ENCODE measurements around the gene IL17RC. TPM values are rescaled to one million over a fixed set of nuclear protein-coding genes. Genes with fewer than 3 reads are reported as not detected.
"Not testable (repeated sequence)": the region's sequence is repeated elsewhere in the genome, so short reads cannot be mapped to it uniquely, and the experiment has no call there.

IL17RC gene
- total and polyA plus RNA-seq, 2 donors, result 5.7 to 17.5 TPM

- H3K36me3 ChIP-seq (ENCODE audit: control insufficient read depth in 2 of 2, insufficient read depth in 2 of 2, low read length in 1 of 2), result peaks cover 12 to 25% of the 10 kb centered on the region in 2 donors
- no peaks in the 10 kb centered on the region for H3K27me3 ChIP-seq (ENCODE audit: control insufficient read depth in 2 of 2, insufficient read depth in 1 of 2, low read length in 1 of 2)
- DNase-seq (ENCODE audit: low read depth in 6 of 9, low spot score in 9 of 9), result no peak
- H3K27ac ChIP-seq (ENCODE audit: low read depth in 1 of 2, low read length in 1 of 2), result no peak overlapping the region
- WGBS, result 99% methylated on average over 5 of the region's 5 CpGs
- no peak overlapping the region for H3K4me3 ChIP-seq (ENCODE audit: low read length in 2 of 2)
- H3K4me1 ChIP-seq (ENCODE audit: control insufficient read depth in 2 of 2, insufficient read depth in 2 of 2, low read length in 2 of 2), result peaks cover 11 to 28% of the 10 kb centered on the region in 2 donors
- H3K9me3 ChIP-seq (ENCODE audit: control insufficient read depth in 2 of 2, insufficient read depth in 1 of 2, low read length in 1 of 2), result no peaks in the 10 kb centered on the region
These were observed 19.1 kb downstream of the IL17RC start for GRCh38 chr3:9935966-9936510.

GRCh38 chr3:9937486-9938238 is 20.8 kb downstream of the IL17RC start:
- Histone ChIP-seq H3K4me1 (ENCODE audit: control insufficient read depth in 2 of 2, insufficient read depth in 2 of 2, low read length in 2 of 2) (peaks cover 8 to 24% of the 10 kb centered on the region in 2 donors), H3K36me3 (ENCODE audit: control insufficient read depth in 2 of 2, insufficient read depth in 2 of 2, low read length in 1 of 2) (peaks cover 14 to 29% of the 10 kb centered on the region in 2 donors), H3K27me3 (ENCODE audit: control insufficient read depth in 2 of 2, insufficient read depth in 1 of 2, low read length in 1 of 2) (no peaks in the 10 kb centered on the region), H3K4me3 (ENCODE audit: low read length in 2 of 2) (no peak overlapping the region), H3K27ac (ENCODE audit: low read depth in 1 of 2, low read length in 1 of 2) (no peak overlapping the region), H3K9me3 (ENCODE audit: control insufficient read depth in 2 of 2, insufficient read depth in 1 of 2, low read length in 1 of 2) (no peaks in the 10 kb centered on the region)
- WGBS, result 98% methylated on average over 13 of the region's 13 CpGs
- DNase-seq (ENCODE audit: low read depth in 6 of 9, low spot score in 9 of 9), result no peak

- Histone ChIP-seq H3K4me1 (ENCODE audit: control insufficient read depth in 2 of 2, insufficient read depth in 2 of 2, low read length in 2 of 2) (peaks cover 8 to 15% of the 10 kb centered on the region in 2 donors), H3K27me3 (ENCODE audit: control insufficient read depth in 2 of 2, insufficient read depth in 1 of 2, low read length in 1 of 2) (no peaks in the 10 kb centered on the region), H3K9me3 (ENCODE audit: control insufficient read depth in 2 of 2, insufficient read depth in 1 of 2, low read length in 1 of 2) (no peaks in the 10 kb centered on the region), H3K27ac (ENCODE audit: low read depth in 1 of 2, low read length in 1 of 2) (no peak overlapping the region), H3K36me3 (ENCODE audit: control insufficient read depth in 2 of 2, insufficient read depth in 2 of 2, low read length in 1 of 2) (peaks cover 24 to 40% of the 10 kb centered on the region in 2 donors), H3K4me3 (ENCODE audit: low read length in 2 of 2) (no peak overlapping the region)
- no peak for DNase-seq (ENCODE audit: low read depth in 6 of 9, low spot score in 9 of 9)
- 98% methylated on average over 2 of the region's 2 CpGs for whole genome bisulfite sequencing
These were observed 22.1 kb downstream of the IL17RC start for GRCh38 chr3:9938966-9939365.

GRCh38 chr3:9939906-9940305 is 23.0 kb downstream of the IL17RC start:
- peaks cover 29 to 41% of the 10 kb centered on the region in 2 donors for H3K36me3 ChIP-seq (ENCODE audit: control insufficient read depth in 2 of 2, insufficient read depth in 2 of 2, low read length in 1 of 2)
- H3K27ac ChIP-seq (ENCODE audit: low read depth in 1 of 2, low read length in 1 of 2); DNase-seq (ENCODE audit: low read depth in 6 of 9, low spot score in 9 of 9); H3K27me3 ChIP-seq (ENCODE audit: control insufficient read depth in 2 of 2, insufficient read depth in 1 of 2, low read length in 1 of 2); H3K4me1 ChIP-seq (ENCODE audit: control insufficient read depth in 2 of 2, insufficient read depth in 2 of 2, low read length in 2 of 2); H3K4me3 ChIP-seq (ENCODE audit: low read length in 2 of 2); H3K9me3 ChIP-seq (ENCODE audit: control insufficient read depth in 2 of 2, insufficient read depth in 1 of 2, low read length in 1 of 2): not testable (repeated sequence)
- WGBS, result 98% methylated on average over 29 of the region's 32 CpGs

GRCh38 chr3:9940746-9941145 is 23.8 kb downstream of the IL17RC start:
- no peak for DNase-seq (ENCODE audit: low read depth in 6 of 9, low spot score in 9 of 9)
- Histone ChIP-seq H3K36me3 (ENCODE audit: control insufficient read depth in 2 of 2, insufficient read depth in 2 of 2, low read length in 1 of 2) (peaks cover 29 to 35% of the 10 kb centered on the region in 2 donors), H3K9me3 (ENCODE audit: control insufficient read depth in 2 of 2, insufficient read depth in 1 of 2, low read length in 1 of 2) (no peaks in the 10 kb centered on the region), H3K4me1 (ENCODE audit: control insufficient read depth in 2 of 2, insufficient read depth in 2 of 2, low read length in 2 of 2) (no peaks in the 10 kb centered on the region), H3K27ac (ENCODE audit: low read depth in 1 of 2, low read length in 1 of 2) (no peak overlapping the region), H3K27me3 (ENCODE audit: control insufficient read depth in 2 of 2, insufficient read depth in 1 of 2, low read length in 1 of 2) (no peaks in the 10 kb centered on the region), H3K4me3 (ENCODE audit: low read length in 2 of 2) (no peak overlapping the region)
- WGBS, result 98% methylated on average over 10 of the region's 10 CpGs

- DNase-seq (ENCODE audit: low read depth in 6 of 9, low spot score in 9 of 9), result no peak
- no peak overlapping the region for H3K4me3 ChIP-seq (ENCODE audit: low read length in 2 of 2)
- H3K27me3 ChIP-seq (ENCODE audit: control insufficient read depth in 2 of 2, insufficient read depth in 1 of 2, low read length in 1 of 2), result no peaks in the 10 kb centered on the region
- H3K36me3 ChIP-seq (ENCODE audit: control insufficient read depth in 2 of 2, insufficient read depth in 2 of 2, low read length in 1 of 2), result peaks cover 28 to 32% of the 10 kb centered on the region in 2 donors
- H3K27ac ChIP-seq (ENCODE audit: low read depth in 1 of 2, low read length in 1 of 2), result no peak overlapping the region
- H3K9me3 ChIP-seq (ENCODE audit: control insufficient read depth in 2 of 2, insufficient read depth in 1 of 2, low read length in 1 of 2), result no peaks in the 10 kb centered on the region
- peaks cover 0 to 9% of the 10 kb centered on the region in 2 donors for H3K4me1 ChIP-seq (ENCODE audit: control insufficient read depth in 2 of 2, insufficient read depth in 2 of 2, low read length in 2 of 2)
- WGBS, result 95% methylated on average over 4 of the region's 4 CpGs
These were observed 25.3 kb downstream of the IL17RC start for GRCh38 chr3:9942164-9942563.

- no peak for DNase-seq (ENCODE audit: low read depth in 6 of 9, low spot score in 9 of 9)
- Histone ChIP-seq H3K4me3 (ENCODE audit: low read length in 2 of 2) (no peak overlapping the region), H3K36me3 (ENCODE audit: control insufficient read depth in 2 of 2, insufficient read depth in 2 of 2, low read length in 1 of 2) (peaks cover 19 to 25% of the 10 kb centered on the region in 2 donors), H3K9me3 (ENCODE audit: control insufficient read depth in 2 of 2, insufficient read depth in 1 of 2, low read length in 1 of 2) (no peaks in the 10 kb centered on the region), H3K27me3 (ENCODE audit: control insufficient read depth in 2 of 2, insufficient read depth in 1 of 2, low read length in 1 of 2) (no peaks in the 10 kb centered on the region), H3K27ac (ENCODE audit: low read depth in 1 of 2, low read length in 1 of 2) (no peak overlapping the region), H3K4me1 (ENCODE audit: control insufficient read depth in 2 of 2, insufficient read depth in 2 of 2, low read length in 2 of 2) (peaks cover 0 to 9% of the 10 kb centered on the region in 2 donors)
- WGBS, result 98% methylated on average over 11 of the region's 11 CpGs
These were observed 26.2 kb downstream of the IL17RC start for GRCh38 chr3:9942934-9943690.

GRCh38 chr3:9944271-9944670 is 27.4 kb downstream of the IL17RC start:
- H3K9me3 ChIP-seq (ENCODE audit: control insufficient read depth in 2 of 2, insufficient read depth in 1 of 2, low read length in 1 of 2), result no peaks in the 10 kb centered on the region
- no peaks in the 10 kb centered on the region for H3K27me3 ChIP-seq (ENCODE audit: control insufficient read depth in 2 of 2, insufficient read depth in 1 of 2, low read length in 1 of 2)
- no peak overlapping the region for H3K27ac ChIP-seq (ENCODE audit: low read depth in 1 of 2, low read length in 1 of 2)
- WGBS, result 96% methylated on average over 11 of the region's 11 CpGs
- peaks cover 16 to 25% of the 10 kb centered on the region in 2 donors for H3K36me3 ChIP-seq (ENCODE audit: control insufficient read depth in 2 of 2, insufficient read depth in 2 of 2, low read length in 1 of 2)
- H3K4me1 ChIP-seq (ENCODE audit: control insufficient read depth in 2 of 2, insufficient read depth in 2 of 2, low read length in 2 of 2), result peaks cover 0 to 9% of the 10 kb centered on the region in 2 donors
- DNase-seq (ENCODE audit: low read depth in 6 of 9, low spot score in 9 of 9), result no peak
- H3K4me3 ChIP-seq (ENCODE audit: low read length in 2 of 2), result no peak overlapping the region

GRCh38 chr3:9945358-9945757 is 28.5 kb downstream of the IL17RC start:
- 95% methylated on average over 10 of the region's 10 CpGs for WGBS
- DNase-seq (ENCODE audit: low read depth in 6 of 9, low spot score in 9 of 9), result no peak
- no peaks in the 10 kb centered on the region for H3K27me3 ChIP-seq (ENCODE audit: control insufficient read depth in 2 of 2, insufficient read depth in 1 of 2, low read length in 1 of 2)
- H3K9me3 ChIP-seq (ENCODE audit: control insufficient read depth in 2 of 2, insufficient read depth in 1 of 2, low read length in 1 of 2), result no peaks in the 10 kb centered on the region
- H3K4me3 ChIP-seq (ENCODE audit: low read length in 2 of 2), result no peak overlapping the region
- peaks cover 0 to 9% of the 10 kb centered on the region in 2 donors for H3K4me1 ChIP-seq (ENCODE audit: control insufficient read depth in 2 of 2, insufficient read depth in 2 of 2, low read length in 2 of 2)
- peaks cover 16 to 25% of the 10 kb centered on the region in 2 donors for H3K36me3 ChIP-seq (ENCODE audit: control insufficient read depth in 2 of 2, insufficient read depth in 2 of 2, low read length in 1 of 2)
- no peak overlapping the region for H3K27ac ChIP-seq (ENCODE audit: low read depth in 1 of 2, low read length in 1 of 2)
